ENCODE results near the gene CAMSAP1.

DNA sequence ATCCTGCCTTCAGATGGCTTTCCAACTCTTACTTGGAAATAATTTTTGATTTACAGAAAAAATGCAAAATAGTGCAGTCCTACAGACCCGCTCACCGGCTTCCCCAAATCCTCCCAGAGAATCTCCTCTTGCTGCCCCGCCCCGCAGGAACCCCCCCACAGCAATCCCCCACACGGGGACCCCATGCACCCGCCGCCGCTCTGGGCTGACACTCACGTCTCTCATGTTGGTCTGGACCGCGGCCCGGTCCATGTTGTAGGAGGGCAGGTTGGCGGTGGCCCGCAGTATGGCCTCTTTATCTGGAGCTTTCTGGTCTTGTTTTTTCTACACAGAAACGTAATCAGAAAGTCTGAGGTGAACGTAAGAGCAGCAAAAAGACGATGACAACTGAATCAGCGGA lies 40.2 kb upstream of the CAMSAP1 start:
- TF ChIP-seq CTCF (IDR thresholded peaks at IDR 0.05 in 8 of 11, conservative IDR thresholded peaks at IDR 0.05 in 3 of 11) (no peak), POLR2A (IDR thresholded peaks at IDR 0.05) (no peak)
